ENCODE data around the gene RASL11B. TPM values are rescaled to one million over a fixed set of nuclear protein-coding genes. Genes with fewer than 3 reads are reported as not detected.

The RASL11B gene
- total and polyA plus RNA-seq, 9 donors, result 15.3 to 166 (median 62.5) TPM

GRCh38 chr4:52889354-52889753 lies 27.2 kb downstream of the RASL11B start:
- DNase-seq, result no peak
- Histone ChIP-seq H3K27ac (no peak overlapping the region), H3K36me3 (no peaks in the 10 kb centered on the region), H3K27me3 (no peaks in the 10 kb centered on the region), H3K4me3 (no peak overlapping the region), H3K9me3 (peaks cover 0 to 3% of the 10 kb centered on the region in 2 donors), H3K4me1 (ENCODE audit: insufficient read depth) (no peaks in the 10 kb centered on the region)
- WGBS, 3 donors, result 58 to 87% (median 76%) methylated on average over 2 of the region's 2 CpGs
- no peak for TF ChIP-seq EP300 (IDR thresholded peaks at IDR 0.05)
- no peak for TF ChIP-seq CTCF (IDR thresholded peaks at IDR 0.05)
- no peak for TF ChIP-seq POLR2A (IDR thresholded peaks at IDR 0.05)
- intact Hi-C loops (cut with DNase I), result no loop called here

GRCh38 chr4:52889778-52890520 lies 27.8 kb downstream of the RASL11B start:
- TF ChIP-seq POLR2A (IDR thresholded peaks at IDR 0.05), result no peak
- TF ChIP-seq EP300 (IDR thresholded peaks at IDR 0.05), result no peak
- no peak for TF ChIP-seq CTCF (IDR thresholded peaks at IDR 0.05)

GRCh38 chr4:52890521-52890791 lies 28.3 kb downstream of the RASL11B start:
- TF ChIP-seq POLR2A (IDR thresholded peaks at IDR 0.05), result no peak
- TF ChIP-seq CTCF (IDR thresholded peaks at IDR 0.05), result no peak
- TF ChIP-seq EP300 (IDR thresholded peaks at IDR 0.05), result no peak
- DNase-seq, result no peak
- Histone ChIP-seq H3K27me3 (no peaks in the 10 kb centered on the region), H3K4me1 (ENCODE audit: insufficient read depth) (no peaks in the 10 kb centered on the region), H3K9me3 (peaks cover 0 to 3% of the 10 kb centered on the region in 2 donors), H3K36me3 (no peaks in the 10 kb centered on the region), H3K4me3 (no peak overlapping the region), H3K27ac (no peak overlapping the region)
- intact Hi-C loops (cut with DNase I), result no loop called here
- WGBS, 3 donors, result 90 to 94% (median 93%) methylated on average over 1 of the region's 1 CpG

More at GRCh38 chr4:52889778-52890520, 27.8 kb downstream of the RASL11B start:
- DNase-seq, result no peak
- WGBS, 3 donors, result 70 to 76% (median 71%) methylated on average over 2 of the region's 2 CpGs
- Histone ChIP-seq H3K27me3 (no peaks in the 10 kb centered on the region), H3K4me1 (ENCODE audit: insufficient read depth) (no peaks in the 10 kb centered on the region), H3K36me3 (no peaks in the 10 kb centered on the region), H3K27ac (no peak overlapping the region), H3K4me3 (no peak overlapping the region), H3K9me3 (peaks cover 0 to 3% of the 10 kb centered on the region in 2 donors)
- intact Hi-C loops (cut with DNase I), result no loop called here

GRCh38 chr4:52891743-52892142 lies 29.6 kb downstream of the RASL11B start:
- Histone ChIP-seq H3K27ac (no peak overlapping the region), H3K4me3 (no peak overlapping the region), H3K36me3 (no peaks in the 10 kb centered on the region), H3K9me3 (no peaks in the 10 kb centered on the region), H3K27me3 (no peaks in the 10 kb centered on the region), H3K4me1 (ENCODE audit: insufficient read depth) (no peaks in the 10 kb centered on the region)
- no peak for TF ChIP-seq CTCF (IDR thresholded peaks at IDR 0.05)
- no peak for TF ChIP-seq POLR2A (IDR thresholded peaks at IDR 0.05)
- no peak for TF ChIP-seq EP300 (IDR thresholded peaks at IDR 0.05)
- intact Hi-C loops (cut with DNase I), result no loop called here
- 86 to 93% (median 91%) methylated on average over 1 of the region's 1 CpG for WGBS, 3 donors
- DNase-seq, result no peak
